HepG2 (cell line): ENCODE data around the gene AP3D1. TPM values are rescaled to one million over a fixed set of nuclear protein-coding genes. Genes with fewer than 3 reads are reported as not detected.
"Not testable (repeated sequence)": the region's sequence is repeated elsewhere in the genome, so short reads cannot be mapped to it uniquely, and the experiment has no call there.

Source experiments
- BCL6 ChIP-seq: IDR thresholded peaks from 2 replicates; pipeline ENCODE4 v1.6.1; 2016; ENCODE audit warnings: missing genetic modification reagents, missing compliant biosample characterization
- EP300 ChIP-seq, 3 experiments: sonication (generic) in 1 of 3; formaldehyde crosslinking in 1 of 3; IDR thresholded peaks; 2 replicates each; pipeline versions ENCODE4 v1.5.1 to v1.6.1; 2011 to 2020; ENCODE audit warnings: low read depth in 2 of 3, low read length in 2 of 3, borderline replicate concordance in 1 of 3, improper control_type of control experiment in 1 of 3, mild to moderate bottlenecking in 1 of 3, missing genetic modification reagents in 1 of 3, moderate library complexity in 1 of 3
- JUND ChIP-seq: sonication (generic); formaldehyde crosslinking; IDR thresholded peaks from 2 replicates; pipeline ENCODE4 v1.8.0; 2022; ENCODE audit warnings: mild to moderate bottlenecking, missing genetic modification reagents
- NONO ChIP-seq, 2 experiments: fragments of 450-650 bp in 1 of 2; sonication (generic) in 1 of 2; formaldehyde crosslinking in 1 of 2; IDR thresholded peaks in 1 of 2; conservative IDR thresholded peaks in 1 of 2; 2 replicates each; pipeline versions ENCODE4 v1.6.1 to v1.8.0; 2017 to 2022; ENCODE audit warnings: mild to moderate bottlenecking in 1 of 2, missing genetic modification reagents in 1 of 2, moderate library complexity in 1 of 2
- NRL ChIP-seq: sonication (generic); formaldehyde crosslinking; IDR thresholded peaks from 2 replicates; pipeline ENCODE4 v1.5.0; 2020; ENCODE audit warnings: missing genetic modification reagents, mild to moderate bottlenecking, moderate library complexity, borderline replicate concordance
- PHF21A ChIP-seq: sonication (generic); formaldehyde crosslinking; IDR thresholded peaks from 2 replicates; pipeline ENCODE4 v1.5.0; 2020; ENCODE audit warnings: mild to moderate bottlenecking, missing genetic modification reagents
- PPARG ChIP-seq: conservative IDR thresholded peaks from 2 replicates; pipeline ENCODE4 v1.6.1; 2016; ENCODE audit warnings: missing biosample characterization, missing genetic modification reagents
- SP1 ChIP-seq, 2 experiments: fragments of 450-650 bp in 1 of 2; sonication (generic) in 1 of 2; formaldehyde crosslinking in 1 of 2; IDR thresholded peaks; 2 replicates each; pipeline versions ENCODE4 v1.4.0 to v1.6.1; 2016 to 2020; ENCODE audit warnings: missing genetic modification reagents in 1 of 2
- SP5 ChIP-seq: IDR thresholded peaks from 2 replicates; pipeline ENCODE4 v1.6.1; 2016; ENCODE audit warnings: low read depth, borderline replicate concordance
- ZFP36L1 ChIP-seq: sonication (generic); formaldehyde crosslinking; IDR thresholded peaks from 2 replicates; pipeline ENCODE4 v1.8.0; 2022; ENCODE audit warnings: mild to moderate bottlenecking, missing genetic modification reagents, moderate library complexity
- ZNF121 ChIP-seq: sonication (generic); formaldehyde crosslinking; IDR thresholded peaks from 2 replicates; pipeline ENCODE4 v1.5.0; 2020; ENCODE audit warnings: mild to moderate bottlenecking, missing genetic modification reagents
- ZNF331 ChIP-seq: sonication (generic); formaldehyde crosslinking; IDR thresholded peaks from 2 replicates; pipeline ENCODE4 v1.4.0; 2020; ENCODE audit warnings: missing genetic modification reagents
- ZNF556 ChIP-seq: sonication (generic); formaldehyde crosslinking; IDR thresholded peaks from 2 replicates; pipeline ENCODE4 v1.4.0; 2020; ENCODE audit warnings: mild to moderate bottlenecking, missing genetic modification reagents, borderline replicate concordance
- ZNF598 ChIP-seq: sonication (generic); formaldehyde crosslinking; IDR thresholded peaks from 2 replicates; pipeline ENCODE4 v1.5.1; 2020; ENCODE audit warnings: mild to moderate bottlenecking, missing genetic modification reagents, borderline replicate concordance
- ZNF629 ChIP-seq: sonication (generic); formaldehyde crosslinking; conservative IDR thresholded peaks from 2 replicates; pipeline ENCODE4 v1.5.0; 2020; ENCODE audit warnings: missing genetic modification reagents
- ZNF709 ChIP-seq: sonication (generic); formaldehyde crosslinking; IDR thresholded peaks from 2 replicates; pipeline ENCODE4 v1.5.0; 2020; ENCODE audit warnings: mild to moderate bottlenecking, missing genetic modification reagents
- polyA plus RNA-seq, 8 experiments: library from polyadenylated mRNA; depleted of rRNA in 3 of 8; stranded (reverse) in 7 of 8; unstranded in 1 of 8; fragments of >200 nt; fragmentation: Illumina TruSeq in 4 of 8; extraction: Trizol in 4 of 8; gene quantifications; 2 replicates each; pipeline versions ENCODE4 v1.2.1 to v1.2.3, GENCODE V29; 2011 to 2016; ENCODE audit warnings: low read depth in 4 of 8, missing spikeins in 1 of 8, mixed read lengths in 1 of 8; ENCODE audit not compliant: insufficient read depth in 1 of 8
- total RNA-seq, 5 experiments: library from RNA; depleted of rRNA; stranded (reverse); fragments of >200 nt; fragmentation: Illumina TruSeq; extraction: Trizol; gene quantifications; 2 replicates each; pipeline ENCODE4 v1.2.3, GENCODE V29; 2016; ENCODE audit warnings: low read depth in 1 of 5
- TF ChIP-seq, protein P1 (sequence below): sonication (generic); formaldehyde crosslinking; IDR thresholded peaks from 2 replicates; pipeline ENCODE4 v1.4.0; 2020; ENCODE audit warnings: missing genetic modification reagents, mild to moderate bottlenecking, borderline replicate concordance
- TF ChIP-seq, protein P2 (sequence below): IDR thresholded peaks from 2 replicates; pipeline ENCODE4 v1.6.1; 2016; ENCODE audit warnings: missing genetic modification reagents, missing compliant biosample characterization

AP3D1 gene
- total and polyA plus RNA-seq, 2 of the 13 experiments (the other 11 are each of a cell fraction or from before 2014, with no cell fraction given) = 68.0 to 82.6 TPM

DNA sequence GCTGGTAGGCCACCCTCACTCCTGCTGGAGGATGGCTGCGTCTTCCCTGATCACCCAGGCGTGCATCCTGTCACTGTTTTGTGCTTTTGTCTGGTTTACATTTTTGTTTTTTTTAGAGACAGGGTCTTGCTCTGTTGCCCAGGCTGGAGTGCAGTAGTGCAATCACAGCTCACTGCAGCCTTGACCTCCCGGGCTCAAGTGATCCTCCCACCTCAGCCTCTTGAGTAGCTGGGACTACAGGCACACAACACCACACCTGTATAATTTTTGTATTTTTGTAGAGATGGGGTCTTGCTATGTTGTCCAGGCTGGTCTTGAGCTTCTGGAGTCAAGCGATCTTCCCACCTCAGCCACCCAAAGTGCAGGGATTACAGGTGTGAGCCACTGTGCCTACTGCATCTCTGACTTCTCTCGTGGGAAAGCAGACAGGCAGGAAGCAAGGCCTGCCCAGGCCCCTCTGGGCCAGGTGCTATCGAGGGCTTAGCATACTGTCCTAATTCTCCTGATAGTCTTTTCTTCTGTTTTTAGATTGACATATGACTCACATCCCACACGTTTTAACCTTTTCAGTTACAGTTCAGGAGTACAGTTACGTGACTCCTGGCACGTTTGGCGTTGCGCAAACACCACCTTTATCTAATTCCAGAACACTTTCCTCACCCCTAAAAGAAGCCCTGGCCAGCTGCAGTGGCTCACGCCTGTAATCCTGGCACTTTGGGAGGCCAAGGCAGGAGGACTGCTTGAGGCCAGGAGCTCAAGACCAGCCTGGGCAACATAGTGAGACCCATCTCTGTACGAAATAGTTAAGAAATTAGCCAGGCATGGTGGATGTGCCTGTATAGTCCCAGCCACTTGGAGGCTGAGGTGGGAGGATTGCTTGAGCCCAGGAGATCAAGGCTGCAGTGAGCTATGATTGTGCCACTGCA is 64.4 kb downstream of the AP3D1 start (continued):
- TF ChIP-seq SP1, NONO (IDR thresholded peaks at IDR 0.05): not testable (repeated sequence)
- TF ChIP-seq SP1 (CRISPR knock-in tag; IDR thresholded peaks at IDR 0.05) = peak; percentile 67; the same call in 1 of the 2 replicates
- TF ChIP-seq ZFP36L1 (CRISPR knock-in tag) = 0 out of 2 replicates have a peak, but pooled peaks have one; percentile 45
- TF ChIP-seq, protein P1, sequence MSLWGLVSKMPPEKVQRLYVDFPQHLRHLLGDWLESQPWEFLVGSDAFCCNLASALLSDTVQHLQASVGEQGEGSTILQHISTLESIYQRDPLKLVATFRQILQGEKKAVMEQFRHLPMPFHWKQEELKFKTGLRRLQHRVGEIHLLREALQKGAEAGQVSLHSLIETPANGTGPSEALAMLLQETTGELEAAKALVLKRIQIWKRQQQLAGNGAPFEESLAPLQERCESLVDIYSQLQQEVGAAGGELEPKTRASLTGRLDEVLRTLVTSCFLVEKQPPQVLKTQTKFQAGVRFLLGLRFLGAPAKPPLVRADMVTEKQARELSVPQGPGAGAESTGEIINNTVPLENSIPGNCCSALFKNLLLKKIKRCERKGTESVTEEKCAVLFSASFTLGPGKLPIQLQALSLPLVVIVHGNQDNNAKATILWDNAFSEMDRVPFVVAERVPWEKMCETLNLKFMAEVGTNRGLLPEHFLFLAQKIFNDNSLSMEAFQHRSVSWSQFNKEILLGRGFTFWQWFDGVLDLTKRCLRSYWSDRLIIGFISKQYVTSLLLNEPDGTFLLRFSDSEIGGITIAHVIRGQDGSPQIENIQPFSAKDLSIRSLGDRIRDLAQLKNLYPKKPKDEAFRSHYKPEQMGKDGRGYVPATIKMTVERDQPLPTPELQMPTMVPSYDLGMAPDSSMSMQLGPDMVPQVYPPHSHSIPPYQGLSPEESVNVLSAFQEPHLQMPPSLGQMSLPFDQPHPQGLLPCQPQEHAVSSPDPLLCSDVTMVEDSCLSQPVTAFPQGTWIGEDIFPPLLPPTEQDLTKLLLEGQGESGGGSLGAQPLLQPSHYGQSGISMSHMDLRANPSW (CRISPR knock-in tag) = peak; percentile 75; the same call in 1 of the 2 replicates
- TF ChIP-seq ZNF331 = peak; percentile 71
- peak; percentile 68; the same call in 1 of the 2 replicates for TF ChIP-seq NRL (CRISPR knock-in tag)
- TF ChIP-seq ZNF121 (CRISPR knock-in tag) = peak; percentile 99
- TF ChIP-seq EP300 (IDR thresholded peaks at IDR 0.05; ENCODE audit: low read depth in 2 of 2, low read length in 2 of 2) = peak; percentile 45 to 78; a peak in 3 of 4 replicates
- TF ChIP-seq EP300 (CRISPR knock-in tag; IDR thresholded peaks at IDR 0.05; ENCODE audit: borderline replicate concordance) = peak; percentile 75
- TF ChIP-seq ZNF556 = peak; percentile 85
- TF ChIP-seq PHF21A (CRISPR knock-in tag) = peak; percentile 91
- 0 out of 2 replicates have a peak, but pooled peaks have one; percentile 27 for TF ChIP-seq ZNF598 (CRISPR knock-in tag)
- peak; percentile 73 for TF ChIP-seq BCL6 (CRISPR knock-in tag)
- peak; percentile 84 for TF ChIP-seq NONO (CRISPR knock-in tag; conservative IDR thresholded peaks at IDR 0.05)
- TF ChIP-seq, protein P2, sequence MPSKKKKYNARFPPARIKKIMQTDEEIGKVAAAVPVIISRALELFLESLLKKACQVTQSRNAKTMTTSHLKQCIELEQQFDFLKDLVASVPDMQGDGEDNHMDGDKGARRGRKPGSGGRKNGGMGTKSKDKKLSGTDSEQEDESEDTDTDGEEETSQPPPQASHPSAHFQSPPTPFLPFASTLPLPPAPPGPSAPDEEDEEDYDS = peak; percentile 74
- peak; percentile 91 for TF ChIP-seq JUND
- TF ChIP-seq PPARG (CRISPR knock-in tag) = peak; percentile 92
- TF ChIP-seq ZNF629 (CRISPR knock-in tag) = 0 out of 2 replicates have a peak, but pooled peaks have one; percentile 40
- peak; percentile 61; the same call in 1 of the 2 replicates for TF ChIP-seq ZNF709 (CRISPR knock-in tag)
- peak; percentile 34; the same call in 1 of the 2 replicates for TF ChIP-seq SP5 (CRISPR knock-in tag)
